Adipose tissue (tissue), 3 donors: ENCODE results near the gene CIAO3. TPM values are rescaled to one million over a fixed set of nuclear protein-coding genes. Genes with fewer than 3 reads are reported as not detected.

ENCODE experiments used
- H3K27ac ChIP-seq: one replicate; pipeline ENCODE4 v1.5.1; 2013; ENCODE audit warnings: low read depth, low read length
- WGBS, 3 donors: extraction: QIAGEN DNeasy Blood & Tissue Kit; methylation state at CpG; one replicate each; pipeline ENCODE4 v1.1.7; 2013; 5-methylcytosine and 5-hydroxymethylcytosine counted together
- polyA plus RNA-seq, 3 donors: library from polyadenylated mRNA; stranded (reverse); fragments of 200-250 nt; gene quantifications; one replicate each; pipeline ENCODE4 v1.2.3, GENCODE V29; 2013
- donor health status: healthy with polysubstance abuse.
- donor health status: Bipolar disorder and iron deficiency.
- donor health status: healthy.

Gene CIAO3
- polyA plus RNA-seq, 3 donors: 16.0 to 23.7 (median 19.0) TPM

DNA sequence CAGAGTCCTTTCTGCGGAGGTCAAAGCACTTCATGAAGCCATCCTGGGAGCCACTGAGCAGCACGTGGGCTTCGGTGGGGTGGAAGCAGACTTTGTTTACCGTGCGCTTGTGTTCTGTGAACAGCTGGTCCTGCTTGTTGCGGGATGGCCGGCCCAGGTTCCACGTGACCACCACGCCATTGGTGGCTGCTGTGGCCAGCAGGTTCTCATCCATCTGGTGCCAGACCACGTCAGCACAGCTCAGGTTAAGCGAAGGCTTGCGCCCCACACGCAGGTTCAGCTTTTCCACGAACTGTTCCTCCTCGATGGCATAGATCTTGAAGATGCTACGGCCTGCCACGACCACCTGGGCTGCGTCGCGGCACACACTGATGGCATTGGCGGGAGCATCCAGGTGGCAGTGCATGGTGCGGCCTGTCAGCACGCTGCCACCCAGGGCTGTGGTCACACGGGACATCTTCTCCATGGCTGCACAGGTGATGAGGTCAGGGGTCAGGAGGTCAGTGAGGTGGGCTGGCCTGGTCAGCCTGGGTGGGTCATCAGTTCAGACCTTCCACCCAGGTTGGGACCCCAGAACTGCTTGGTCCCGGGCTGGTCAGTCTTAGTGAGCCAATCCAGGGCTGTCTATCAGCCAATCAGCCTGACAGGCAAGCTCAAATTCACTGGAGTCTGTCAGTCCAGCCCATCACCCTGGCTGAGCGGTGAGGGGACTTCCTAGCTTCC, 51.5 kb downstream of the CIAO3 start:
- no peak overlapping the region for H3K27ac ChIP-seq
- WGBS, 3 donors: 74 to 84% (median 80%) methylated on average over 26 of the region's 26 CpGs

- no peak overlapping the region for H3K27ac ChIP-seq
- WGBS, 3 donors: 91 to 96% (median 91%) methylated on average over 19 of the region's 19 CpGs
Measured at GRCh38 chr16:687499-687898, 53.3 kb downstream of the CIAO3 start.

DNA sequence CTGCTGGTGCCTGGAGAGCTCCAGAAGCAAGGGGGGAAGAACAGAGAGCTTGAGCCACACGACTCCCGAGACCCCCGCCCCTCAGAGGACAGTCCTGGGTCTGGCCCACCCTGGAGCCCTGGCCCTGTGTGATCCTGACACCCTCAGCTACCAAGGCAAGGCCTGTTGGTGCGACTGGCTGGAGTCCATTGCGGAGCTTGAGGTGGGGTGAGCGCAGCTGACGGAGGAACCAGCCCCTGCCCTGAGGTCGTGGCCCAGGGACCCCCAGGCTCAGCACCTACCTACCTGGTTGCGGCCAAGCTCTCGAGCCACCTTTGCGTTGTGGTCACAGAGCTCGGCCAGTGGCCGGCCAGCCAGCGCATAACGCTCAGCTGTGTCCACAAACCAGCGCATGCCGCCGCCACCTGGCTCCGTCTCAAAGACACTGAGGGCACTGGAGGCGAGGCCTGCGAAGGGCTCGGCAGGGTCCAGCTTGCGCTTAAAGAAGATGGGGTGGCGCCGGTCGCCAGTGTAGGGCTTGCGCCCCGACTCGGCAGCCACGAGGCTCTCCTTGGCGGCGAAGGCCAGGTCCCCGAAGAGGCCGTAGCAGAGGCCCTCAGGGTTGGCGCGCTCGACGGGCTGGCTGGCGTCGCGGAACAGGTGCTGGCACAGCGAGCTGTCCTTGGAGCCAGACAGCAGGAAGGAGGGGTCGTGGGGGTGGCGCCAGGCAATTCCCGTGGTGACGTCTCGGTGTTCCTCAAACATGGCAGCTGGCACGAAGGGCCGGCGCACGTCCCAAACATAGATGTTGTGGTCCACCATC, 54.1 kb downstream of the CIAO3 start:
- 91 to 96% (median 94%) methylated on average over 51 of the region's 51 CpGs for WGBS, 3 donors
- H3K27ac ChIP-seq: no peak overlapping the region

GRCh38 chr16:685967-686366, 54.8 kb downstream of the CIAO3 start:
- WGBS, 3 donors: 56 to 74% (median 61%) methylated on average over 10 of the region's 10 CpGs

GRCh38 chr16:684961-685696, 55.7 kb downstream of the CIAO3 start:
- H3K27ac ChIP-seq: no peak overlapping the region
- WGBS, 3 donors: 90 to 94% (median 92%) methylated on average over 61 of the region's 61 CpGs

More at GRCh38 chr16:685967-686366, 54.8 kb downstream of the CIAO3 start:
- H3K27ac ChIP-seq: no peak overlapping the region

DNA sequence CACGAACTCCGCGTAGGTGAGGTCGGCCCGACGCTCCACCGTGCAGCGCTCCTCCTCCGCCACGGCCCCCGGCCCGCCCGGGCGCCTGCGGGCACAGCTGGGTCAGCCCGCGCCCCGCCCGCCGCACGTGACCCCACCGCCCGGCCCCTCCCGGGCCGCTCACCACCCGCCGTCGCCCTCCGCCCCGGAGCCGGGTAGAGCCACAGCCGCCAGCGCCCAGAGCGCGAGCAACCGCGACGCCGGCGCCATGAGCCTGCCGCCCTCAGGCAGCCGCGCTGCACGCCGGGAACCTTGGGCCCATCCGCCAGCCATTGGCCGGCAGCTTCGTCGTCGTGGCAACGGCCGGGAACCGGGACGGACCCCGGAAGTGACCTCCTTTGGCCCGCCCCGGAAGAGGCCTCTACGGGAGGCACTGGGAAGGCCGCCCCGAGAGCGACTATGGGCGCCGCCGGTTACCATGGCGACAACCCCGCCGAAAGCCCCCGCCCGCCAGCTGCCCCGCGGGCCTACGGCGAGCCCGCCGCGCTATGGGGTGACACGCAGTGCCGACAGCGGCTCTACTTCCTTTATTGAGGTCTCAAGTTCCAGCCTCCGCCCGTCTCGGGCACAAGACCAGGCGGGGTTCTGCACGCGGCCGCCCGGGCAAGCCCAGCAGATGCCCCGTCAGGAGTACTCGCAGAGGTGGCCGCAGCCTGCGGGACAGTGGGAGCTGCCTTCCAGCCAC, 56.6 kb downstream of the CIAO3 start, which contains the start of gene JMJD8:
Gene JMJD8, minus strand, starts transcription at position 264 of the 724 bp plus-strand sequence. Its CDS starts 15 bp downstream, at position 249.
- no peak within 1 kb of the TSS for H3K27ac ChIP-seq
- 1 to 2% (median 2%) methylated on average over 63 to 89 of the region's 91 CpGs for WGBS, 3 donors

- no peak overlapping the region for H3K27ac ChIP-seq
- 17 to 22% (median 18%) methylated on average over 35 to 57 of the region's 57 CpGs for WGBS, 3 donors
Measured at GRCh38 chr16:683396-684070, 57.3 kb downstream of the CIAO3 start.

DNA sequence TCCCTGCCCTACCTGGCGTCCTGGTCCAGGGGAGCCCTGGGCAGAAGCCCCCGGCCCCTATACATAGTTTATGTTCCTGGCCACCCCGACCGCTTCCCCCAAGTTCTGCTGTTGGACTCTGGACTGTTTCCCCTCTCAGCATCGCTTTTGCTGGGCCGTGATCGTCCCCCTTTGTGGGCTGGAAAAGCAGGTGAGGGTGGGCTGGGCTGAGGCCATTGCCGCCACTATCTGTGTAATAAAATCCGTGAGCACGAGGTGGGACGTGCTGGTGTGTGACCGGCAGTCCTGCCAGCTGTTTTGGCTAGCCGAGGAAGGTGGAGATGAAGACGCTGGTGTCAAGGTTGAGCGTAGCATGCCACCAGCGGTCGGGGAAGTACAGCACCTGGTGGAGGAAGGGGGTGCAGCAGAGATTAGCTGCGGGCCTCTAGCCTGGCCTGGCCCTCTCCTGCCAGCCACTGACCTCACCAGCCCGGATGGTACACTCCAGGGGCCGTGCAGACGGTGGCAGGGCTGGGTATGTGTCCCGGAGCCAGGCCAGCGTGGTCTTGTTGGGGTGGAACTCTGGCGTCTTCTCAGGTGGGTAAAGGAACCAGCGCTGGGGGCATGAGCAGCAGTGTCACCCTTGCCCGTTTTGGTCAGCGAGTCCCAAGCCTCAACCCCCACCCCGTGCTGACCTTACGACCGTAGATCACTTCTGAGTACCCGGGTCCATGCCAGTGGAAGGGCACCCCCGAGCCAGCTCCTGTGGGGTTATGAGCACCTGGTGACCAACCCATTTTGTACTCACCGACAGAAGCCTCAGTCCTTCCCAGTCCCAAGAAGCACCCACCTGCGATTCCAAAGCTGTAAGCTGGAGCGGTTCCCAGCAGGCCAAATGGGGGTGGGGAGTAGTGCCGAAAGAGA, 58.1 kb downstream of the CIAO3 start:
- 63 to 86% (median 80%) methylated on average over 36 of the region's 36 CpGs for WGBS, 3 donors
- no peak overlapping the region for H3K27ac ChIP-seq

GRCh38 chr16:681746-682427, 58.9 kb downstream of the CIAO3 start:
- no peak overlapping the region for H3K27ac ChIP-seq
- 71 to 79% (median 72%) methylated on average over 28 of the region's 28 CpGs for WGBS, 3 donors

GRCh38 chr16:680967-681745, 59.6 kb downstream of the CIAO3 start:
- H3K27ac ChIP-seq: no peak overlapping the region
- WGBS, 3 donors: 43 to 48% (median 45%) methylated on average over 44 of the region's 44 CpGs

DNA sequence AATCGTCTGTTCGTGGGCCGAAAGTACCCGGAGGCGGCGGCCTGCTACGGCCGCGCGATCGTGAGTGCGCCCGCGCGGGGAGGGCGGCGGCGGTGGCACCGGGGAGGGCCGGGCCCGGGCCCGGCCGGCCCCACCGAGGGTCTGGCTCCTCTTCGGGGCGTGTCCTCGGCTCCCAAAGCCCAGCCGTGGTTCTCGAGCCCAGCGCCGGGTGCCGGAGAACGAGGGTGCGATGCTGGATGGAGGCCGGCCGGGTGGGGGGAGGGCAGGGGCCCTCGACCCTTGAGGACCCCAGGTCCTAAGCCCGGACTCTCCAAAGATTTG, 60.2 kb downstream of the CIAO3 start:
- H3K27ac ChIP-seq: no peak overlapping the region
- WGBS, 3 donors: 0 to 1% (median 1%) methylated on average over 26 to 38 of the region's 38 CpGs

DNA sequence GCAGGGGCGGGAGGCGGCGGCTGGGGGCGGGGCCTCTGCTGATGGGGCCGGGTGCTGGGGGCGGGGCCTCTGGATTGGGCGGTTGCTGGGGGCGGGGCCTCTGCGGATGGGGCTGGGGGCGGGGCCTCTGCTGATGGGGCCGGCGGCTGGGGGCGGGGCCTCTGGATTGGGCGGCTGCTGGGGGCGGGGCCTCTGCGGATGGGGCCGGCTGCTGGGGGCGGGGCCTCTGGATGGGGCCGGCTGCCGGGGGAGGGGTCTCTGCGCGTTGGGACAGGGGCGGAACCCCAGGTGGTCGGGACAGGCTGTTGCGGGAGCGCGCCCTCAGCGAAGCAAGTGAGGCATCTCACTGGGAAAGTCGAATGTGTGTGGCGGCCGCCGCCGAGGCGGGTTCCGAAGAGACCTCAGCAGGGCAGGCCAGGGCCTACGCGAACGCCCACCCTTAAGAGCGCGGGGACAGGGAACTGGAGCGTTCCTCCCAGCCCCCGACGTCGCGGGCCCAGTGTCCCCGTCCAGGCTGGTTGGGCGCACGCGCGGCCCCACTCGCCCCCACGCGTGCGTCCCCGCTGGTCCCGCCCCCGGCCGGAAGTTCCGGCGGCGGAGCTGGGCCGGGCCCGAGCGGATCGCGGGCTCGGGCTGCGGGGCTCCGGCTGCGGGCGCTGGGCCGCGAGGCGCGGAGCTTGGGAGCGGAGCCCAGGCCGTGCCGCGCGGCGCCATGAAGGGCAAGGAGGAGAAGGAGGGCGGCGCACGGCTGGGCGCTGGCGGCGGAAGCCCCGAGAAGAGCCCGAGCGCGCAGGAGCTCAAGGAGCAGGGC, 60.8 kb downstream of the CIAO3 start, which contains the start of gene STUB1:
Gene STUB1, plus strand, starts transcription at position 597 of the 811 bp plus-strand sequence. Its CDS starts 116 bp downstream, at position 713.
- no peak within 1 kb of the TSS for H3K27ac ChIP-seq
- WGBS, 3 donors: 1 to 2% (median 1%) methylated on average over 53 to 91 of the region's 91 CpGs
